GM18858 (cell line): ENCODE data around the gene PHETA1.
"Not testable (repeated sequence)": the region's sequence is repeated elsewhere in the genome, so short reads cannot be mapped to it uniquely, and the experiment has no call there.

Experiments used
- ATAC-seq: cut with Tn5 transposase; IDR thresholded peaks from one replicate; pipeline ENCODE4 v1.9.1; 2021; ENCODE audit not compliant: unreplicated experiment

The PHETA1 gene

DNA sequence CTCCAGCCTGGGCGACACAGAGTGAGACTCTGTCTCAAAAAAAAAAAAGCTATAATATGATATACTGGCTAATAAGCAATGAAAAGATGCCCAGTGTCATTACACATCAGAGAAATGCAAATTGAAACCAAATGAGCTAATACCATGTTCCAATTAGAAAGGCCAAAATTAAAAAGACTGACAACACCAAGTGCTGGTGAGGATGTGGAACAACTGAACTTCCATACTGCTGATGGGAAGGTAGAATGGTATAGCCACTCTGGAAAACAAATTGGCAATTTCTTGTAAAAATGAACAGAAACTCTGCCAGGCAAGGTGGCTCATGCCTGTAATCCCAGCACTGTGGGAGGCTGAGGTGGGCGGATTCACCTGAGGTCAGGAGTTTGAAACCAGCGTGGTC, 8.5 kb upstream of the PHETA1 start:
- no peak for ATAC-seq

DNA sequence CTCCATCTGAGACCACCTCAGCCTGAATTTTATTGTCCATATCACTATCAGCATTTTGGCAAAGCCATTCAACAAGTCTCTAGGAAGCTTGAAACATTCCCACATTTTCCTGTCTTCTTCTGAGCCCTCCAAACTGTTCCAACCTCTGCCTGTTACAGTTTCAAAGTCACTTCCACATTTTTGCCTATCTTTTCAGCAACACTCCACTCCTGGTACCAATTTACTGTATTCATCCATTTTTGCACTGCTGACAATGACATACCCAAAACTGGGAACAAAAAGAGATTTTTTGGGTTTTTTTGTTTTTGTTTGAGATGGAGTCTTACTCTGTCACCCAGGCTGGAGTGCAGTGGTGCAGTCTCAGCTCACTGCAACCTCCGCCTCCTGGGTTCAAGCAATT, 4.3 kb upstream of the PHETA1 start:
- ATAC-seq, result not testable (repeated sequence)

DNA sequence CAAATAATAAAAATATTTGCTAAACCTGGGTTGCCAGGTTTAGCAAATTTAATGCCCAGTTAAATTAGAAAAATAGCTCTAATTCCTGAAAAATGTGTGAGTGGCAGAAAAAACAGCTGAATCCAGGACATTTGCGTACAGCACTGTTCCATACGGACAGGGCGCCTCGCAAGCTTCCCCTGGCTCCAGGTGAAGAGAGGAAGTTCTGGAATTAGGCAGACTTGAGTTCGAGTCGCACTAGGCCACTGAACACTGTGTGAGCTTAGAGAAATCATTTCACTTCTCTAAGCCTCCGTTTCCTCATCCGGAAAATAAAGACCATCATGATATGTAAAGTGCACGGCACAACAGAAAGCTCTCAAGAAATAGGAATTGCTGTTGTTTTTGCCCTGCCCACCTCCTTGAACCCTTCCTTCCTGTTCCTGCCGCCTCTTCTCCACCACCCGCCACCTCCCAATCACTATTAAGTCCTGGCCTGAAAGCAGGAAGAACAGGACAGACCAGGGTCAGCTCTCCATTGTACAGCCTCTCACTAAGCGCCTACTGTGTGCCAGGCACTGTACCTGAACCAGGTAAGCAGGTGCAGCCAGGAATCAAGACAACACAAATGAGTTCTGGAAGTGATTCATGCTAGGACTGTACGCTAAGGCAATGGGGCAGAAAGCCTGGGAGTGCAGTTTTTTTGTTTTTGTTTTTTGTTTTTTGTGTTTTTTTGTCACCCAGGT, 763 bp upstream of the PHETA1 start:
- no peak for ATAC-seq

DNA sequence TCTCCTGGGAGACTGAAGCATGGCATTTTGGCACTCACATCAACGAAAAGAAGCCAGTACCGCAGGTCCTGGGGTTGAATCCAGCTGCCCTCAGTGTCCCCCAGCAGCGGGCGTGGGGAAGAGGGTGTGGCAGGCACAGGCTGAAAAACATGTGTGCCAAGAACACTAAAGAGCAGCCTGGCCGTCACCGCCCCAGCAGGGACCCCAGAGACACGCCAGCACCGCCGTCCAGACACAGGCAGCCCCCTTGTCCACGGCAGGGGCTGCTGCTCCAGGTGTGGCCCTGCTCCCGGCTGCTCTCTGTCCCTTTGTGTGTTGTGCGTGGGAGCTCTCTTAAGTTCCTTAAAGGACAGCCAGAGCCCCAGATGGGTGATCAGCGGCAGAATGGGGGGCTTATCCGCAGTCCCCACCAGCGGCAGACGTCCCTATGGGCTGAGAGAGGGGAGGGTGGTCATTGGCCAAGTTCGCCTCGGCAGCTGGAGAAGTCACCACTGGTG, 556 bp downstream of the PHETA1 start:
- no peak for ATAC-seq

DNA sequence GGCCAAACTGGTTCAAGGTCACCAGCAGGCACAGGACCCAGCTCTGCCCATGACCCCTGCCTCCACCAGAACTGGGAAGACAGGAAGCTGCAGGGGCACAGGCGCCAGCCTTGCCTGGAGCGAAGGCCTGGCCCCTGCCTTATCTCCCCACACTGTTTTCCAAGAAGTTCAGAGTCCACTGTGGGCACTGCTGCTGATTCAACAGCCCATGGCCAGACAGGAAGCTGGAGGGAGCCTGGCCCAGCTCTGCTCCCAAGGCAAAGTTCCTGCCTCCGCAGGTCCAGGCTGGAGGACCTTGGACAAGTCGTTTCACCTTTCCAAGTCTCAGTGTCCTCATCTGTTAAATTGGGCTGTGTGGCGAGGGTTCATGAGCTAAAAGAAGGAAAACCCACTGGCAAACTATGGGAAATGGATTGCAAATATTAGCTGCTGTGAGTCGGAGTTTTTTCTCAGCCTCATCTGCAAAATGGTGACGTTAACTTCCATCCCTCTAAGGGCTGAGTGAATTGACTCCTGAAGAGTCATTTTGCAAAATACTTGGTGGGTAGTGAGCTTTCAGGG, 1.2 kb downstream of the PHETA1 start:
- ATAC-seq, result no peak

DNA sequence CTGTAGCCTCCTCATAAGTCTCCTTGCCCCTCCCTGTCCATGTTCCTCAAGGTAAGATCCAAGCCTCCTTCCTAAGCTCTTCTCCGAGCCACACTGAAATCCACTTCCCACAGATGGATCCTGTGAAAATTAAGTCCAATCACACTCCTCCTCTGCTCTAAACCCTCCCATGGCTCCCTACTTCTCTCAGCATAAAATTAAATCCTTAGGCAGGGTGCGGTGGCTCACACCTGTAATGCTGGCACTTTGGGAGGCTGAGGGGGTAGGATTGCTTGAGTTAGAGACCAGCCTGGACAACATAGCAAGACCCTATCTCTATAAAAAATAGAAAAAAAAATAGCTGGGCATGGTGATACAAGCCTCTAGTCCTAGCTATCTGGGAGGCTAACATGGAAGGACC, 2.3 kb downstream of the PHETA1 start:
- ATAC-seq, result no peak

DNA sequence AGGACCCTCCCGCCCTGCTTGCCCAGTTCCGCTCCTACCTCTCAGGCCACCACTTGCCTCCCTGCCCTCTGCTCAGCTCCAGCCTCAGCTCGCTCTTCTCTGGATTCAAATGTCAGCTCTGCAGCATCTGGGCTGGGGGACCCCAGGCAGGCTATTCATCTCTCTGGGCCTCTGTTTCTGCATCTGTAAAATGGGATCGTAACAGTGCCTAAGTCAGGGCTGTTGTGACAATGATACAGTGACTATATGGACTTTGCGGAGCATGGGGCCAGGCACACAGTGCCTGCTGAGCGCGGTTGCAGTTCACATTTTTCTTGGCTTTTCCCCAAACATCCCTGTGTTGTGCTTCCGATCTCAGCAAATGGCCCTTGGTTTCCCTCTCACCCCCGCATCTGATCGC, 2.8 kb downstream of the PHETA1 start:
- no peak for ATAC-seq

DNA sequence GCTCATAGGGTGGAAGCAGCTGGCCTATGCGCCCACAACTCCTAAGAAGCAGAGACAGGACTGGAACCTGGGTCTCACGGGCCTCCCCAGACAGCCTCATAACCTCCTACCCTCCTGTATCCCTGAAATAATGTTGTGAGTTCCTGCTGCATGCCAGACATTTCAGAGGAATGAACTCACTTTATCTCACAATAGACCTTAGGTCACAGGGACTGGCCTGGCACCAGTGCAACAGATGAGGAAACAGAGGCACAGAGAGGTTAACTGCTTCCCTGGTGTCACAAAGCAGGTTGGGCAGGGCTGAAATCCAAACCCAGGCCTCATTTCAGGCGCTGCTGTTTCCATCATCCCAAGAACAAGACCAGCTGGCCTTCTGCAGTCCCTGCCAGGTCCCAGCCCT, 5.3 kb downstream of the PHETA1 start:
- ATAC-seq, result no peak

DNA sequence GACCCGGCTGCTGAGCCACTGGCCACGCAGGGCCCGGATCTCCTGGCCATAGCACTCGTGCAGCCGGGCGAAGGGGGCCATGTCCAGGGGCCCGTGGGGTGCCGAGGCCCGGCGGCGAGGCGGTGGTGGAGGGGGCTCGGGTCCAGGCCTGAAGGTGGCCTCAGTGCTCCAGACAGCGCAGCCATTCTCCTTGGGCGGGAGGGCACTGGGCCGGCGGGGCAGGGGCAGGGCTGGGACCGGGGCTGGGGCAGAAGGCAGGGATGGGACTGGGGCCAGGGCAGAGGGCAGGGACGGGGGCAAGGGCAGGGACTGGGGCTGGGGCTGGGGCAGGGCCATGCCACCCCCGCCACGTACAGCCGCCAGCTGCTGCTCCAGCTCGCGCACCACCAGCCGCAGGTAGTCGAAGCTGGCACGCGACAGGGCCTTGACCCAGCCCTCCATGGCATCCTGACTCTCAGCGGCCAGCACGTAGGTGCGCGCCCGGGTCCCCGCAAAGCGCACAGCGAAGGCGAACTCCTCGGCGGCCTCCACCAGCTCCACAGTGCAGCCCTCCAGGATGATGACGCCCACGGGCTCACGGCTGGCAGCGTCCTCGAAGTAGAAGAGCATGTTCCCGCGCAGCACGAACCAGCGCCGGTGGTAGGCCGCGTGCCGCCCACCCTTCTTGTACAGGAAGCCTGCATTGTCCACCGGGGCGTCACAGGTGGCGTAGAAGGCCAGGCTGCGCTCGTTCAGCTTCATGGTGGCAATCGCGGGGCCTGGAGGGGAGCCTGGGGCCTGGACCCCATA, 6.0 kb downstream of the PHETA1 start:
- ATAC-seq, result no peak

DNA sequence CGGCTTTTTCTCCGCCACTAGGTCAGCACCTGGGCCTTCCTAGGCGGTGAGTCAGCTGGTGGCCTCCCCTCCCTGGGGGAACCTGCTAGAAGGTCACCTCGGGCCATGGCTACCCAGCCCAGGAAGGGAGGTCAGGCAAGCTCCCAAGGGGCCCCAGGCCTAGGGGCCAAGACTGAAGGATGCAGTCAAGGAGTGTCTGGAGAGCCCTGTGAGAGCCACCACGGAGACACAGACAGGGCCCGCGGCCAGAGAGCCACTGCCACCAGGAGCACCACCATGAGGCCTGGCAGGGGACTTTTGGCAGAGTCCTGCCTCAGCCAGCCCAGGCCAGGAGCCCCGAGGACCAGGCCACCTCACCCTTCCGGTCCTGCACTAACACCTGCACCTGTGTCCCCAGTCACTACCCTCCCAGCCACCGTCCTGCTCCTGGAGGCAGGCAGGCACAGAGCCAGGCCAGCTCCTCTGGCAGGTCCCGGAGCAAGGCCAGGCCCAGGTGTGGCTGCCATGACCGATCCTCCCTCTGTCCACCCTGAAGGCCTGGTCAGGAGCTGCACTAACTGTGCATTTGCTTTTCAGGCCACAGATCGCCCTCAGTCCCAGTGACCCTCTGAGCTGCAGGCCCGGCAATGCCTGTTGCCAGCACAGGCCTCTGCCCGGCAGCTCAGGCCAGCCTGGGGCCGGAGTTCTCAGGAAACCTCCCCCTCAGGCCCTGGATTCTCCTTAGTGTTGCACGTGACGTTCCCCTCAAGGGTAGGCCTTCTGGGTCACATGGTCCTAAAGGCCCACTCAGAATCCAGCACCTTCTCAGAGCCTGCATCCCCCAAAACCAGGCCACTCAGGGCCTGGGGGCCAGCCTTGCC, 6.9 kb downstream of the PHETA1 start:
- no peak for ATAC-seq

DNA sequence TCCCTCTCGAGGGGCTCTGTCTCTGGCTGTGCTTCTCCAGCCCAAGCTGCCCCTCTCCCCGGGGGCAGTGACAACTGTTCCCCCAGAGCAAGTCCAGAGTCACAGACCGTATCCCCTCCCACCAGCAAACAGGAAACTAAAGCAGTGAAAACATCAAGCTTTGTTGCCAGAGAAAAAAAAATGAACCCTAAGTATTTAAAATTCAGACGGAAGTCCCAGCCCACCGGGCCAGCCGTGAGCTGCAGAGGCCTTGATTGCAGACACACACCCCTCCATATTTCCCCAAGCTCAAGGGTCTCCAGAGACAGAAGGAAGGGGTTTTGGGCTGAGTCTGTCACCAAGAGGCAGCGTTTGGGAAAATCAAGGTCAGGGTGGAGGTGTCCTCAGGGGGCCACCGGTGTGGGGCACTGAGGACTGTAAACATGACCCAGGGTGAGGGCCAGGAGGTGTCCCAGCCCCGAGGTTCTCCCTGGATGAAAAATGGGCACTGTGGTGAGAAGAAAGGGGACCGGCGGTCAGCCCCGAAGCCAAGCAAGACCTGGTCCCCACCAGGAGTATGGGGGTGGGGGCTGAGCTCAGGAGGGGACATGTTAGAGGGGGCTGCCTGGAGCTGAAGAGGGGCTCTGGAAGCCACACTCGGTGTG, 7.7 kb downstream of the PHETA1 start:
- no peak for ATAC-seq

DNA sequence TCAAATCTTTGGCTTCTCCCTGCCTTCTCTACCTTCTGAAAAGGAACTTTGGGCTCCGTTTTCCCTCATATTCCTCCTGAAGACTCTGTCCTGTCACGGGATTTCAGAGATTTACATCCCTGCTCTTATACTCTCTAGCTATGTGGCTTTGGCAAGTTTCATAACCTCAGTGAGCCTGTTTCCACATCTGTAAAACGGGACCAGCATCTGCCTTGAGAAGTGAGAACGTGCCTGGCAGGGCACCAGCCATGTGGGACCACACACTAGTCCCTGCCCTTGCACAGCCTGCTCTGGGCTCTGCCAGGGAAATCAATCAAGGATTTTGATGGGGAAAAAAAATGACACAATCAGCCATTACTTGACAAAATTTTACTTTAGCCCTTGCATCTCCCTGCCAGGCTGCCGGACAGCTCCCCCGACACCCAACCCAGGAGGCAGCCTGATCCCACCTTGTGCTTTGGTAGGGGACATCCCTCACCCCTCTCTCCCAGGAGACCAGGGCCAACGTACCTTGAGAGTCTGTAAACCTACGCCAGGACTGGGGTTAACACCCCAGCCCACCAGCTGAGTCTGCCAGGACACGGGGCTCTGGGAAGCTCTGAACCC, 8.5 kb downstream of the PHETA1 start:
- no peak for ATAC-seq

DNA sequence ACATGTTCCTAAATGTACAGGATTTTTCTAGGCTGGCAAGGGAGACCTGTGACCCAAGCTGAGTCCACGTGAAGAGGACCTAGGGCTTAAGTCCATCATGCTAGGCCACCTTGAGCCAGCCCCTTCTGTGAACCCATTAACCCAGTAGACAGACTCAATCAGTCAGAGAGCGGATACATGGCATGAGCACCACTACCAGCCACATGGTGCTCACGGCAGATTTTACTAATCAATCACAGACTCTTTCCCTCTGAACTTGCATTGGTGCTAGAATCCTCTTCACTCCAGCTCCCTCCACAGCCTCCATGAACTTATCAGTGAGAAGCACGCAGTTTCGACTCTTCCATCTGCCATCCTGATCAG, 9.0 kb downstream of the PHETA1 start:
- ATAC-seq, result no peak

DNA sequence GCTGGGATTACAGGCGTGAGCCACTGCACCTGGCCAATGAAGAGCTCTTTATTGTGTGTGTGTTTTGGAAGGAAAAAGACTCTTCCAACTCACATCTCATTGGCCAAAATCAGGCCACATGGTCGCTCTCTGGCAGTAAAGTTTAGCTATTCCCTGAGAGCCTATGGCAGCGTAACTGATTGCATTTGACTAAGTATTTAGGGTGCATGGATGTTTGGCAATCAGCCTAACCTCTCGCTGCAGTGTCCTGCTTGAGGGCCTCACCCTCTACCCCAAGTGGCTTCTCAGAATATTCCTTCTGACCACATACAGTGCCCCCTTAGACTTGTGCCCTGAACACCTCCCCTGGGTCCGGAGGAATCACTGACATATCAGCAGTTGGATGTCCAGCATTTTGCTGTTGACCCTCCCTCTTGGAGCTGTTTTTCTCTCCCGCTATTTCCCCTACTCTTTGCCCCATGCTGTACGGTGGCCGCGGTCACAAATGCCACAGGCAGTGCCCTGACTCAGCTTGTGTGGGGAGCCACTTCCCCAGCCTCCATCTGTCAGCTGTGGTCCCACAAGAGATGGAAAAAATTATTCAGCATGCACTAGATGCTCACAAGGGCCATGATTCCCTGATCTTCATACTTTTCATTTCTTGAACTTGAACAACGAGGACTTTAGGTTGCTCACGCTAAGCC, 9.5 kb downstream of the PHETA1 start:
- ATAC-seq, result no peak

DNA sequence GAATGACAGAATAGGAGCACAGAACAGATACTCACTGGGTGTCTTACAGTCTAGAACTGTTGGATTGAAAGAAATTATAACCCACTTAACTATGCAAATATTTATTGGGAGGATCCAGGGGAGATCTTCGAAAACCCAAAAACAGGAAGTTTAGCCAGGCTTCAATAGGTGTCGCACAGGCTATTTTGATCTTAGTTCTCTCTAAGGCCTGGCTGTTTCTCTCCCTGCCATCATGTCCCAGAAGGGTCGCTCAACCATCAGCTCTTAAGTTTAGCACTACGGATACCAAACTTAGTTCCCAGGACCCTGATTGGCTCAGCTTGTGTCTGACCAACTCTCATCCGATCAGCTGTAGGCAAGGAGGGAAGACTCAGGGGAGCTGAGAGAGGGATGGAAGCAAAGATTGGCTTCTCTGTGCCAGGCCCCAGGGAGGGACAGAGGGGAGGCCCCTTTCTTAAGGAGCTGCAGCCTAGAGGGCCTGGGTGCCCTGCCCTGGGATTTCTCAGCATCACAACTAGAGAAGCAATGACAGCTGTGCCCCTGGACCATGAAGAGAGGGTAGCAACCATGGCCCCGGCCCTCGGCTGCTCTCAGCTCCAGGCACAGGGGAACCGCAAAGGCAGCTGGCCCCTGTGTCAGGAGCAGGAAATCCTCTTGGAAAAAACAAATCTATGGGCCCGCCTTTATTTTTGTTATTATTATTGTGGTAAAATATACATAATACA, 13.5 kb downstream of the PHETA1 start:
- ATAC-seq, result no peak

DNA sequence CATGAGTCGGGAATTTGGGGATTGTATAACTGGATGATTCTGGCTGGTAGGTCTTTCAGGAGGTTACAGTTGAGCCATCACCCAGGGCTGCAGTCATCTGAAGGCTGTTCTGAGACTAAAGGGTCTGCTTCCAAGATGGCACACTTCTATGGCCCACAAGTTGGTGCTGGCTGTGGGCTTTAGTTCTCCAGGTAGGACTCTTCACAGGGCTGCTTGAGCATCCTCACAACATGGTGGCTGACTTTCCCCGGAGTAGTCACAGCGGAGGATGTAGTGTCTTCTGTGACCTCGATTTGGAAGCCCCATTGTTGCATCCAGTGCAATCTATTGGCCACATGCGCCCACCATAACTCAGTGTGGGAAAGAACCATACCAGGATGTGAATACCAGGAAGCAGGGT, 14.4 kb downstream of the PHETA1 start:
- ATAC-seq, result no peak

DNA sequence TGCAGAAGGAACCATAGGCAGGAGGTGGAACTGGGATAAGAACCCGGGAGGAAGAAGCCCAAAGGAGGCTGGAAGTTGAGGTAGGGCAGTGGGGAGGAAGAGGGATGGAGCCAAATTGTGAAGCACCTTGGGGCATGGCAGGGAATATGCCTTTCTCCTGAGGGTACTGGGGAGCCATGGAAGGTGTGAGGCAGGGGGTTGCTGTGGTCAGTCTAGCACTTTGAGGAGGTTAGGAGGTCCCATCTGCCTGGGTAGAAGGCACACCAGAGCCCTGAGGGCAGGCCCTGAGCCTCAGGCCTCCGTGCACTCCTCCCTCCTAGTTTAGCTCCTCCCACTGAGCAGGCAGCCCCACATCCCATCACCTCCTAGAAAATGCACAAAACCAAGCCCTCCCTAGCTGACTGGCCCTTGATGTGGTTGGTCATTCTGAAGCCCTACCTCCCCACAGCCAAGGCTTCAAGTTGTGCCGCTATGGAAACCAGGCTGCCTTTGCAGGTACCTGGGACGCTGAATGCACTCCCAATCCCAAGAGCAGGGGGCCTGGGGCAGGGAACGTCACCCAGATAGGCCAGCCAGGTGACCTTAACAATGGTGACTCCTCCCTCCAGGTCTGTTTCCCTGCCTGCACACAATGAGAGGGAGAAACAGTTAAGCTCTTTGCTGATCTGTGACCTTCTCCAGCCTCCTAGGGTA, 15.1 kb downstream of the PHETA1 start:
- no peak for ATAC-seq

DNA sequence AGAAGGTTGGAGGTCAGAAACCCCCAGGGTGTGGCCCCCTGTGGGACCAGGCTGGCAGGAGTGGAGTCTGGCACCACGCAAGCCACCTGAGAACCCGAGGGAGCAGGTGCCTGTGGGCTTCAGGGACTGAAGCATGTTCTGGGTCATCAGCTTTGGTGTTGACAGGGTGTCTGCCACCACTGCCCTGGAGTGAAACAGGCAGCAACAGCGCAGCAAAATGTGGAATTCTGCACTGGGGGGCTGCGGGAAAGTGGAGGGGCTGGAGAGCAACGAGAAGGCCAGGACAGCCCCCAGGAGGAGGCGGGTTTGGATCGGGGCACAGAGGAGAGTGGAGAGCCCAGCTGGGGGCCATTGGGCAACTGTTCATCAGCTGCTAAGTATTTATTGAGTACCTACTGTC, 15.9 kb downstream of the PHETA1 start:
- no peak for ATAC-seq
